Mesenchymal stem cell (in vitro differentiated cells and primary cell): ENCODE data around the gene THBS3.

Experiments used
- DNase-seq: peaks from one replicate; pipeline ENCODE4 v3.0.0-alpha.2; 2013
- H2AFZ ChIP-seq: one replicate; pipeline ENCODE4 v1.6.1; 2013; ENCODE audit warnings: low read depth, mild to moderate bottlenecking, control low read depth, inconsistent platforms, low read length, moderate library complexity
- H2AK5ac ChIP-seq: 2 replicates; pipeline ENCODE4 v1.6.1; 2013; ENCODE audit warnings: low read length, moderate library complexity, mild to moderate bottlenecking, inconsistent platforms; ENCODE audit not compliant: severe bottlenecking
- H2BK120ac ChIP-seq: one replicate; pipeline ENCODE4 v1.6.1; 2013; ENCODE audit warnings: low read depth, mild to moderate bottlenecking, inconsistent platforms, low read length, moderate library complexity
- H2BK12ac ChIP-seq, 2 experiments: one replicate each; pipeline ENCODE4 v1.6.1; 2013; ENCODE audit warnings: inconsistent platforms in 2 of 2, low read length in 2 of 2, mild to moderate bottlenecking in 2 of 2, moderate library complexity in 2 of 2, control low read depth in 1 of 2
- H2BK15ac ChIP-seq: one replicate; pipeline ENCODE4 v1.6.1; 2013; ENCODE audit warnings: mild to moderate bottlenecking, low read depth, inconsistent platforms; ENCODE audit not compliant: poor library complexity, severe bottlenecking
- H2BK5ac ChIP-seq: 2 replicates; pipeline ENCODE4 v1.6.1; 2013; ENCODE audit warnings: low read depth, mild to moderate bottlenecking, low read length, control low read depth, inconsistent platforms; ENCODE audit not compliant: poor library complexity, severe bottlenecking
- H3K14ac ChIP-seq, 2 experiments: one replicate each; pipeline ENCODE4 v1.6.1; 2013; ENCODE audit warnings: inconsistent platforms in 2 of 2, low read length in 2 of 2, control low read depth in 1 of 2, mild to moderate bottlenecking in 1 of 2, moderate library complexity in 1 of 2
- H3K18ac ChIP-seq, 2 experiments: one replicate each; pipeline ENCODE4 v1.6.1; 2013; ENCODE audit warnings: inconsistent platforms in 2 of 2, low read length in 2 of 2, control low read depth in 1 of 2, low read depth in 1 of 2, mild to moderate bottlenecking in 1 of 2
- H3K23ac ChIP-seq, 2 experiments: one replicate each; pipeline ENCODE4 v1.6.1; 2013; ENCODE audit warnings: inconsistent platforms in 2 of 2, low read length in 2 of 2, mild to moderate bottlenecking in 2 of 2, moderate library complexity in 2 of 2, control low read depth in 1 of 2
- H3K27ac ChIP-seq: 2 replicates; pipeline ENCODE4 v1.5.1; 2013; ENCODE audit warnings: mild to moderate bottlenecking, moderate library complexity, low read length, control low read depth, inconsistent platforms; ENCODE audit not compliant: poor library complexity, severe bottlenecking
- H3K27me3 ChIP-seq, 2 experiments: 2 replicates each; pipeline versions ENCODE4 v1.6.1 to v1.7.0; 2013; ENCODE audit warnings: low read length in 2 of 2, mild to moderate bottlenecking in 2 of 2, moderate library complexity in 2 of 2, control low read depth in 1 of 2, inconsistent platforms in 1 of 2; ENCODE audit not compliant: control insufficient read depth in 1 of 2, insufficient read depth in 1 of 2
- H3K36me3 ChIP-seq, 2 experiments: 2 replicates each; pipeline versions ENCODE4 v1.6.1 to v1.7.0; 2013; ENCODE audit warnings: low read length in 2 of 2, control low read depth in 1 of 2, inconsistent platforms in 1 of 2, low read depth in 1 of 2, mild to moderate bottlenecking in 1 of 2; ENCODE audit not compliant: insufficient read depth in 2 of 2, control insufficient read depth in 1 of 2
- H3K4ac ChIP-seq, 2 experiments: one replicate each; pipeline ENCODE4 v1.6.1; 2013; ENCODE audit warnings: inconsistent platforms in 2 of 2, low read length in 2 of 2, mild to moderate bottlenecking in 2 of 2, moderate library complexity in 2 of 2, control low read depth in 1 of 2, low read depth in 1 of 2
- H3K4me1 ChIP-seq: 2 replicates; pipeline ENCODE4 v1.6.1; 2013; ENCODE audit warnings: low read depth, low read length, control low read depth; ENCODE audit not compliant: control insufficient read depth, insufficient read depth
- H3K4me2 ChIP-seq: 2 replicates; pipeline ENCODE4 v1.6.1; 2013; ENCODE audit warnings: low read length, mild to moderate bottlenecking, inconsistent platforms; ENCODE audit not compliant: poor library complexity, severe bottlenecking
- H3K4me3 ChIP-seq, 2 experiments: 2 replicates each; pipeline versions ENCODE4 v1.5.1 to v1.7.0; 2013; ENCODE audit warnings: low read length in 2 of 2, mild to moderate bottlenecking in 2 of 2, control low read depth in 1 of 2, low read depth in 1 of 2; ENCODE audit not compliant: insufficient read depth in 1 of 2
- H3K79me1 ChIP-seq: replicated peaks from 2 replicates; pipeline ENCODE4 v1.6.1; 2013; ENCODE audit warnings: mild to moderate bottlenecking, control low read depth, low read length, inconsistent platforms; ENCODE audit not compliant: poor library complexity, severe bottlenecking
- H3K9ac ChIP-seq: 2 replicates; pipeline ENCODE4 v1.7.0; 2013; ENCODE audit warnings: mild to moderate bottlenecking, low read length, moderate library complexity
- H3K9me3 ChIP-seq: 2 replicates; pipeline ENCODE4 v1.7.0; 2013; ENCODE audit warnings: mild to moderate bottlenecking, low read length; ENCODE audit not compliant: control insufficient read depth
- H4K8ac ChIP-seq: one replicate; pipeline ENCODE4 v1.6.1; 2013; ENCODE audit warnings: inconsistent platforms, mild to moderate bottlenecking, low read length, moderate library complexity
- H4K91ac ChIP-seq: one replicate; pipeline ENCODE4 v1.6.1; 2013; ENCODE audit warnings: mild to moderate bottlenecking, low read length, inconsistent platforms
- WGBS: methylation state at CpG from one replicate; pipeline ENCODE4 v1.1.7; 2013; ENCODE audit warnings: mixed read lengths; 5-methylcytosine and 5-hydroxymethylcytosine counted together

The THBS3 gene

DNA sequence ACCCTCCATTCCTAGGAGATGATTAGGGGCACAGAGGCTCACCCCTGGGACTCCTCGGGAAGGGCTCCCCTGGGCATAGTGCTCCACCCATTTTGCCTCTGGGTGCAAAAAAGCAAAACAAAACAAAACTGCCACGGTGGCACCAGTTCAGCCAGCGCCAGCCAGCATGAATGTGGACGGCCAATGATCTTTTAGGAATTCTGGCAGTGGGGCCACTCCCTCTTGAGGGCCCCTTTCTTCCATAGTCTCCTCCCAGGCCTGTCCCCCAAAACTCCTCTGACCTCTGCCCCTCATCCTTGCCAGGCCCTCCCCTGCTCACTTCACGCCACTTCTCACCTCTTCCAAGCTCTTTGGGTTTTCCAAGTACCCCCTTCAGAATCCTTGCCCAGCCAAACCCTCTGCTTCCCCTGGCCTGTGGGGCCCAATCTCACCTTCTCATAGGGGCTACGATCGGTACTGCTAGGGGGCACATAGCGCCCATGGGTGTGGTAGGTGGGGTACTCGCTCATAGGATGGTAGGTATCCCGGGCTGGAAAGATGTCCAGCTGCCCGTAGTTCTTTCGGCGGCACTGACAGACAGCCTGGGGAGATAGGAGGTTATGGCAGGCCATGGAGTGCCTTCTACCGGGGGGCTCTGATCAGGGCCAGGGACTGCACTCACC, 20.8 kb downstream of the THBS3 start:
- no peak for DNase-seq
- Histone ChIP-seq H3K9ac (no peak overlapping the region), H3K23ac (no peak overlapping the region), H2AFZ (no peak overlapping the region), H3K79me1 (no peaks in the 10 kb centered on the region), H3K9me3 (no peaks in the 10 kb centered on the region), H4K91ac (no peak overlapping the region), H4K8ac (no peak overlapping the region), H3K27ac (no peak overlapping the region), H3K4me2 (no peak overlapping the region), H2AK5ac (no peak overlapping the region), H3K27me3 (no peaks in the 10 kb centered on the region), H2BK5ac (no peak overlapping the region), H3K36me3 (peaks cover 8 to 31% of the 10 kb centered on the region in 2 experiments), H2BK120ac (no peak overlapping the region), H3K14ac (no peak overlapping the region), H2BK15ac (no peak overlapping the region), H3K18ac (no peak overlapping the region), H3K4ac (no peak overlapping the region), H3K4me1 (peaks cover 19% of the 10 kb centered on the region), H3K4me3 (no peak overlapping the region), H2BK12ac (no peak overlapping the region)
- WGBS: 82% methylated on average over 14 of the region's 14 CpGs

DNA sequence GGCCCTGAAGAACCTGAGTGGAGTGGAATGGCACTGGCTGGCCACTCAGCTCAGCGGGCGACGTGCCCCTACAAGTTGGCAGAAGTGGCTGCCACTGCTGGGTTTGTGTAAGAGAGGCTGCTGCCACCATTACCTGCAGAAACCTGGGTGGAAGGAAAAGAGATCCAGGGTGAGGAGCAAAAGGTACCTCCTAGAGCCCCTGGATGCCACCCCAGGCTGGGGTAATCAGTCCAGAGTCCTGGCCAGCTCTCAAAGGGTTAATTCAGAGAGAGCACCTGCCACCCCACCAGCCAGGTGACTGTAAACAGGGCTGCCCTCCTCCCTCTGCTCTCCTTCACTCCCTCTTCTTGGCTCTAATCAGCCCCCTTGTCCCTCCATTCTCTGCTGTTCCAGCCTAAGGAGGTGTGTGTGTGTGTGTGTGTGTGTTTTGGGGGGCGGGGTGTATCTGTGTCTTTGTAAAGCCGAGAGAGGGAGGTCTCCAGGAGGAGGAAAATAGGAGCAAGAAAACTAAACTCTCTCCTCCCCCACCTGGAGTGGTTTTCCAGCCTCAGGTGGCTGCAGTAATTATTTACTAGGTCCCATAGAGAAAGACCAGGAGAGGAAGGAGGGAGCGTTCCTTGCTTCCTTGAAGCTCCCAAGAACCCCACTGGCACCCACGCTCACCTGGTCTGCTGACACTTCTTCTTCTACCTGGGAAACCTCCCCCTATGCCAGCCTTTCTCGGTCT, 21.5 kb downstream of the THBS3 start:
- no peak overlapping the region for H3K4me2 ChIP-seq
- H4K8ac ChIP-seq: no peak overlapping the region
- no peak overlapping the region for H3K23ac ChIP-seq
- no peak overlapping the region for H2BK12ac ChIP-seq
- no peak overlapping the region for H3K4me3 ChIP-seq
- no peak overlapping the region for H2AFZ ChIP-seq
- H2BK120ac ChIP-seq: no peak overlapping the region
- no peak overlapping the region for H2AK5ac ChIP-seq
- H3K27ac ChIP-seq: no peak overlapping the region
- 89% methylated on average over 6 of the region's 8 CpGs for WGBS
- peaks cover 19% of the 10 kb centered on the region for H3K4me1 ChIP-seq
- H3K9ac ChIP-seq: no peak overlapping the region
- H3K18ac ChIP-seq: no peak overlapping the region
- H3K79me1 ChIP-seq: no peaks in the 10 kb centered on the region
- no peak overlapping the region for H2BK5ac ChIP-seq
- no peak overlapping the region for H4K91ac ChIP-seq
- H3K4ac ChIP-seq: no peak overlapping the region
- no peak overlapping the region for H2BK15ac ChIP-seq
- no peaks in the 10 kb centered on the region for H3K27me3 ChIP-seq
- DNase-seq: no peak
- H3K14ac ChIP-seq: no peak overlapping the region
- peaks cover 14 to 38% of the 10 kb centered on the region in 2 experiments for H3K36me3 ChIP-seq
- no peaks in the 10 kb centered on the region for H3K9me3 ChIP-seq

DNA sequence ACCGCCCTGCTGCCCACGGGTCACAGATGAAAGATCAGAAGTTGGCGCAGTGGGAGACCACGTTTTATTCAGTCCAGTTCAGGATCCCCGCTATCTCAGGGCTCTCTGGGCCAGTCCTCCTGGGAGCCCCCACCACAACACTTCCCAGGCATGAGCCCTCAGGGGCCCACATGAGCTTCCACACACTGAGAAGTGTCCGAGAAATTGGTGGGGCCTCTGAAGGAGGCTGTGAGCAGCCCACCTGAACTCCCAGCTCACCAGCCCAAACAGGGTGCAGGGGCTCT, 22.0 kb downstream of the THBS3 start:
- Histone ChIP-seq H4K8ac (no peak overlapping the region), H3K14ac (no peak overlapping the region), H3K27ac (no peak overlapping the region), H3K36me3 (peaks cover 16 to 39% of the 10 kb centered on the region in 2 experiments), H4K91ac (no peak overlapping the region), H2AFZ (no peak overlapping the region), H3K79me1 (no peaks in the 10 kb centered on the region), H2BK5ac (no peak overlapping the region), H3K4me1 (peaks cover 19% of the 10 kb centered on the region), H3K27me3 (no peaks in the 10 kb centered on the region), H3K23ac (no peak overlapping the region), H2BK15ac (no peak overlapping the region), H3K9ac (no peak overlapping the region), H2BK120ac (no peak overlapping the region), H3K18ac (no peak overlapping the region), H3K4me2 (no peak overlapping the region), H2BK12ac (no peak overlapping the region), H3K4me3 (no peak overlapping the region), H3K4ac (no peak overlapping the region), H3K9me3 (no peaks in the 10 kb centered on the region), H2AK5ac (no peak overlapping the region)
- WGBS: 77% methylated on average over 6 of the region's 6 CpGs
- DNase-seq: no peak

DNA sequence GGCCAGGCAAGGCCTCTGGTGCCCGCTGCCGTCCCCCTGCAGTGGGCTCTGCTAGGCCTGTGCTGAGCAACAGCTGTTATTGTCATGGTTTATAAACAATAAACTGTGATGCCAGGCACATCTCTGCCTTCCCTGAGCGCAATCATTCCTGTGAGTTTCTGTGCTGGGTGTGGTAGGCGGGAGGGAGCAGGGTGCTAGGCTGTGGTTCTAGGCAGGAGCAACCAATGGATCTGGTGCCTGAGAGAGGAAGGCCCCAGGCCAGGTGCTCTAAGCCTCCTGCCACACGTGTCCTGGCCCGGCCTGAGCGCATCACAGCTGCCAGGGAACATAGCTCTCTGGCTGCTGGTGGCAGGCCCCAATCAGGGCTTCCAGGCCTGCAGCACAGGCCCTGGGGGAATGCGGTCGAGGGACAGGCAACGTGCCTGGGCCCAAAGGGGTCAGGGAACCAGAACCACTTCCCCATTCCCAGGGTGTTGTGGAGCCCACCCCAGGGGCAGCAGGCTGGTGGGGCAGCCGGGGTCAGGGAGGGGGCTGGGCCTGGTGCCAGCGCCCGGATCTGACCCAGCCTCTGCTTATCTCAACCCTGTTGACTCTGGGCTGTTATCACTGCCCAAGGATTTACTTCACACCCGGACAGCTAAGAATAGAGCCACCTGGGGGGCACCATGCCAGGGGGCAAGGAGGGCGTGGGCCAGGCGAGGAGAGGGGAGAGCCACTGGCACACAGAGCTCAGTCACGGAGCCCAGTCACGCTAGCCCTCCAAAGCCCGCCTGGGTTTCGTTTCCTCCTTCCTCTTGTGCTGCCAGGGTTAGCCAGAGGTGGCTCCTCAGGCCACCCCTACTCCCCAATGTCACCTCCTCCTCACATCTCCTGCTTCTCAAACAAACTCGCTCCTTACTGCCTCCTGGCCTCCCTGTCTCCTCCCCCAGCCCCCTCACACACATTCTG, 22.6 kb downstream of the THBS3 start:
- H3K4me2 ChIP-seq: no peak overlapping the region
- no peak overlapping the region for H3K4me3 ChIP-seq
- no peak overlapping the region for H2BK120ac ChIP-seq
- H3K9me3 ChIP-seq: no peaks in the 10 kb centered on the region
- H2BK15ac ChIP-seq: no peak overlapping the region
- H4K8ac ChIP-seq: no peak overlapping the region
- H3K9ac ChIP-seq: no peak overlapping the region
- H3K79me1 ChIP-seq: no peaks in the 10 kb centered on the region
- H2AFZ ChIP-seq: no peak overlapping the region
- 76% methylated on average over 19 of the region's 21 CpGs for WGBS
- H2BK5ac ChIP-seq: no peak overlapping the region
- H4K91ac ChIP-seq: no peak overlapping the region
- no peak overlapping the region for H3K27ac ChIP-seq
- H3K14ac ChIP-seq: no peak overlapping the region
- no peak overlapping the region for H2AK5ac ChIP-seq
- H3K27me3 ChIP-seq: no peaks in the 10 kb centered on the region
- H3K18ac ChIP-seq: no peak overlapping the region
- H3K4ac ChIP-seq: no peak overlapping the region
- H3K23ac ChIP-seq: no peak overlapping the region
- peaks cover 17 to 42% of the 10 kb centered on the region in 2 experiments for H3K36me3 ChIP-seq
- H3K4me1 ChIP-seq: peaks cover 19% of the 10 kb centered on the region
- DNase-seq: no peak
- H2BK12ac ChIP-seq: no peak overlapping the region
